SH-SY5Y (cell line): Measurements from ENCODE around the gene OSBPL5.

Experiments
- GATA2 ChIP-seq: IDR thresholded peaks from 2 replicates; pipeline ENCODE4 v1.6.1; 2011; ENCODE audit warnings: mild to moderate bottlenecking, low read depth, low read length
- GATA3 ChIP-seq: IDR thresholded peaks from 2 replicates; pipeline ENCODE4 v1.6.1; 2011; ENCODE audit warnings: low read depth, mild to moderate bottlenecking, low read length, moderate library complexity

The OSBPL5 gene

DNA sequence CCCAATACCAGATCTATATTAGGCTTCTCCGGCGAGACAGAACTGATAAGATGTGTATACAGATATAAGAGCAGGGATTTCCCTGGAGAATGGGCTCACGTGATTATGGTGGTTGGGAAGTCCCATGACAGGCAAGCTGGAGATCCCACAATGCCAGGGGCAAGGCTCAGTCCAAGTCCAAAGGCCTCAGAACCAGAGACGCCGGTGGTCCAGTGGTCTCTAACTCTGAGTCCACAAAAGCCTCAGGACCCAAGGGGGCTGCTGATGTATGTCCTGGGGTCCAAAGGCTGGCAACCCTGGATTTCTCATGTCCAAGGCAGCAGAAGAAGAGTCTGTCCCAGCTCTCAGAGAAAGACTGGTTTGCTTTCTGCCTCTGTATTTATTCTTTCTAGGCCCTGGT, 15.8 kb upstream of the OSBPL5 start:
- TF ChIP-seq GATA2: no peak
- TF ChIP-seq GATA3: no peak

DNA sequence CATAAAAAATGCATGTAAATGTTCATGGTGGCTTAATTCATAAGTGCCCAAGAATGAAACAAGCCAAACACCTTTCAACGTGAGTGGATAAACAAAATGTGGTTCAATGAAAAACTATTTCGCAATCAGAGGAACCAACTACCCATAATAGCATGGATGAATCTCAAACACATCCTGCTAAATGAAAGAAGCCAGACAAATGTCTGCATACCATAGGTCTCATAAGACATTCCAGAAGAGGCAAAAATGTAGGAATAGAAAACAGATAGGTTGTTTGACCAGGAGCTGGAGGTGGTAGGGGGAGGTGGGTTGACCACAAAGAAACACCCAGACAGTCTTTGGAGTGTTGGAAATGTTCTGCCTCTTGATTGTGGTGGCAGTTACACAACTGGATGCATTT, 13.2 kb upstream of the OSBPL5 start:
- TF ChIP-seq GATA3 (no peak), GATA2 (no peak)

DNA sequence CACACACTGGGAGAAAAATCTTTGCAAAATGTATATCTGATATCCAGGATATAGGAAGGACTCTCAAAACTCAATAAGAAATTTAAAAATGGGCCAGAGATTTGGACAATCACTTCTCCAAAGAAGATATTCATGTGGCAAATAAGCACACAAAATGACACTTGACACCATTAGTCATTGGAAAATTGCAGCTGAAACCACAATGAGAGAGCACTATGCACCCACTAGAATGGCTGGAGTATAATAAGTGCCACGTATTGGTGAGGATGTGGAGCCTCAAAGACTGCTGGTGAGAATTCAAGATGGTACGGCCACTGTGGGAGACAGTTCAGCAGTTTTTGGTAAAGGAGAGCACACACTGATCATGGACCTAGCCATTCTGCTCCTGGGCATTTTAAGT, 12.8 kb upstream of the OSBPL5 start:
- TF ChIP-seq GATA2 (no peak), GATA3 (no peak)

DNA sequence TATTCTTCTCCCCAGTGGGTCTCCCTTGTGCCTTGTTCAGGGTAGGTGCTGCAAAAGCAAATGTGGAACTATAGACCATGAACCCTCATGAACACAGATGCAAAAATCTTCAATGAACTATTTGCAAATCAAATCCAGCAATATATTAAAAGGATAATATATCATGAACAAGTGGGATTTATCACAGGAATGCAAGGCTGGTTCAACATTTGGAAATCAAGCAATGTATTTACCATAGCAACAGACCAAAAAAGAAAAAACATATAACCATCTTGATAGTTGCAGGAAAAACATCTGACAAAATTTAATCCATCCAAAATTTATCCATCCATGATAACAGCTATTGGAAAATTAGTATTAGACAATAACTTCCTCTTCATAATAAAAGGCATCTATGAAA, 11.4 kb upstream of the OSBPL5 start:
- TF ChIP-seq GATA3 (no peak), GATA2 (no peak)

DNA sequence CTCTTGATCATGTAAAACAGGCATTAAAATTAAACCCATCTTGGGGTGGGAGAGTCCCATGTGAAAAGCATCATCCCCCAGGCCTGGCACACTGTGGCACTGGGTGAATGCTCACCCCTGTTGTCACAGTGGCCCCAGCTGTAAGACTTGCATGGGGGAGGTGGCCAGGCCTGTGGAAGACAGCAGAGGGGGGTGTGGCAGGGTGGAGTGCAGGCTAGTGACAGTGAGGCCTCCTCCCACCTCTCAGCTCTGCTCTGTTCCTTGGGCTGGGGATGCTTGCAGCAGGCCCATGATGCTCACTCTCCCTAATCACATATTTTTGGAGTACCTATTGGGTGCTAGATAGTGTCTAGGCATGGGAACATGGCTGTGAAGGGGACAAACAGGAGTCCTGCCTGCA, 10.1 kb upstream of the OSBPL5 start:
- TF ChIP-seq GATA3 (no peak), GATA2 (no peak)

DNA sequence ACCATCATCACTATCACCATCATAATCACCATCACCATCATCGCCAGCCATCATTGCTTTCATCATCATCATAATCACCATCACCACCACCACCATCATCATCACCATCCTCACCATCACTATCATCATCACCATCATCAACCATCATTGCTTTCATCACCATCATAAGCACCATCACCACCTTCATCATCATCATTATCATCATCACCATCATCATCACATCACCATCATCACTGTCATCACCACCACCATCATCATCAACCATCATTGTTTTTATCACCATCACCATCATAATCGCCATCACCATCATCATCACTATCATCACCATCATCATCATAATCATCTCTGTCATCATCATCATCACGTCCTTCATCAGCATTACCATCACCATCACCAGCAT, 9.3 kb upstream of the OSBPL5 start:
- TF ChIP-seq GATA2 (no peak), GATA3 (no peak)

DNA sequence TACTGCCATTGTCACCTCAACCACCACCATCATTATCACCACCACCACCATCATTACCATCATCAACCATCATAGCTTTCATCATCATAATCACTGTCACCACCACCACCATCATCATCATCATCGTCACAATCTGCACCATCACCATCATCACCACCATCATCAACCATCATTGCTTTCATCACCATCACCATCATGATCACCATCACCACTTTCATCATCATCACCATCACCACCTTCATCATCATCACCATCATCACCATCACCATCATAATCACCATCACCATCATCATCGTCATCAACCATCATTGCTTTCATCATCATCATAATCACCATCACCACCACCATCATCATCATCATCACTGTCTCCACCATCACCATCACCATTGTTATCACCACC, 8.7 kb upstream of the OSBPL5 start:
- no peak for TF ChIP-seq GATA3
- no peak for TF ChIP-seq GATA2

DNA sequence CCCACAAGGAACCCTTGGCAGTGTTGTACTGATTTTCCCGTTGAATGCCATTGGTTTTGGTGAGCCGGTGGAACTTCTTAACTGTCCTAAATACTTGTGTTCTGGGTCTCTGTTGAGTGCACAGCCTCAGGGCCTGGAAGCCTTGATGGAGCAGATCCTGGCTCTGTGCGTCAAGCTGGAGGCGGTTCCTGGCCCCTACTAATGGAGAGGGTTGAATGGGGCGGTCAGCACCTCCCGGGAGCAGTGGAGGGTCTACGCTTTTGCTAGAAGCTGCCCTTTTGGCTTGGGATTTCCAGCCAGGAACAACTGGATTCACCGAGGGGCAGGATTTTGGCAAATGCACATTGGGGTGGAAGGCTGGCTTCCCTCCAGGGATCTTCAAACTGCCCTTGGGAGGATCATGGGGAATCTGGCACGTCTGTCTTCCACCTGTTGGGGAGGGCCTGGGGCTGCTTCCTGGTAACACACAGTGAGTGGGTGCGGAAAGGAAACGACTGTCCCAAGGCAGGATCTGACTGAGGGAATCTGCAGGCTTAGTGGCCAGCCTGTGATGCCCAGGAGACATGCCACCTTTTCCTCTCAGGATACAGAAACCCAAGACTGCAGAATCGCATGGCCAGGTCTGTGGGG, 6.9 kb upstream of the OSBPL5 start:
- no peak for TF ChIP-seq GATA3
- no peak for TF ChIP-seq GATA2

DNA sequence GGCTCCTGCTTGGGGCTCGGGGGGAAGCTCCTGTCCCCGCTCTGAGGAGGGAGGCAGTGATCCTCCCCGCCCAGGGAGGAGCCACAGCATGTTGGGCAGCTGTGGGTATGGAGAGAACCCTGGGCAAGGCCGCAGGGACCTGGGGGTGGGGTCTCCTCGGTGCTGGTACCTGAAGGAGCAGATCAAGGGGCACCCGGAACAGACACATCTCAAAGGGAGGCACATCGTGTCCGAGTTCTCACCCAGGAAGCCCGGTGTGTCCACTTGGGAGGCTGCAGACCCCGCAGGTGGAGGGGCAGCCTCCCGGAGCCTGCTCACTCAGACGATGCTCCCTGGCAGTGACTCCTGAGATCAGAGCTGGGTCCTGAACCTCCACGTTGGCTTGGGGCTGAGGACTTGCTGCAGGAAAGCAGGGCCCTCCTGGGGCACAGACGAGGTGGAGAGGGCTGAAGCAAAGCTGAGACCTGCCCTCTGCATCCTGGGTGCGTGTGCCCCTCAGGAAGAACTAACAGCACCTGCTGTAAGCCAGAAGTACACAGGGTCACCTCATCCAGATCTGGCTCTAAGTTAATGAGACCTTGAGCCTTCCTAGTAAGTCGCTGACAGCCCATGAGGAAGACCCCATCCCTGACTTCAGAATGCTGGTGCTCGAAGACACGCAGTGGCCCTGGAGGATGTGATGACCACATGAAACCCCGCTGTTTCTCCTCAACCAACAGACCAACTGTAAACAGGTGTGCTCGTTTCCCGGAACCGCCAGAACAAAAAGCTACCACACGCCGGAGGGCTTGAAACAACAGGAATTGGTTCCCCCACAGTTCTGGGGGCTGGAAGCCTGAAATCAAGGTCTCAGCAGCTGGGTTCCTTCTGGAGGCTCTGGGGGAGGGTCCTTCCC, 5.9 kb upstream of the OSBPL5 start:
- no peak for TF ChIP-seq GATA2
- no peak for TF ChIP-seq GATA3

DNA sequence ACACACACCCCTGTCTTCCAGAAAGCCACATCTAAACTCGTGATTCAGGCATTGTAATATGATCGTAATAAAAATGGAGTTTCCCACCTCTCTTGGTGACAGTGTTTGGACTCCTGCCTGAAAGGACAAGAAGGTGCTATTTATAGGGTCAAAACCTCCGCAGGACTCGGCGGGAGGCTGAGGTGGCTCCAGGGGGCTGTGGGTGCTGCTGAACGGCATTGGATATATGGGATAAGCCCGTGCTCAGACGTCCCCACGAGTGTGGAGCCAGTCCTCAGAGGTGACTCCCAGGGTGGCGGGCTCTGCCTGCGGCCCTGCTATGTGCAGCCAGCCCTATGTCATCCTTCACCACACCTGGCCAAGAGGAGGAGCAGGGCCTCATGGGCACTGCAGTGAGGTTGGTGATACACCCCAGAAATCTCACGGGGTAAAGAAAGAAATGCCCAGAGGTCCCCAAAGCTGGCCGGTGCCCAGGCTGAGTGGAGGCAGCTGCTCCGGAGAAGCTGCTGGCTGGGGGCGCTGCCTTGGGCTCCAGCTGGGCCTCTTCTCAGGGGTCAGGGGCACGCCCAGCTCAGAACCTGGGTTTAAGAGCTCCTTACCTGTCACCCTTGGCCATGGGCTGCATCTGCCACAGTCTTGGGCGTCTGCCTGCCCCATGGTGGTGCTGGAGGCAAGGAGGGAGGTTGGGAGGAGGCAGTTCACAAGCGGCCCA, 5.1 kb upstream of the OSBPL5 start:
- TF ChIP-seq GATA3: no peak
- no peak for TF ChIP-seq GATA2

DNA sequence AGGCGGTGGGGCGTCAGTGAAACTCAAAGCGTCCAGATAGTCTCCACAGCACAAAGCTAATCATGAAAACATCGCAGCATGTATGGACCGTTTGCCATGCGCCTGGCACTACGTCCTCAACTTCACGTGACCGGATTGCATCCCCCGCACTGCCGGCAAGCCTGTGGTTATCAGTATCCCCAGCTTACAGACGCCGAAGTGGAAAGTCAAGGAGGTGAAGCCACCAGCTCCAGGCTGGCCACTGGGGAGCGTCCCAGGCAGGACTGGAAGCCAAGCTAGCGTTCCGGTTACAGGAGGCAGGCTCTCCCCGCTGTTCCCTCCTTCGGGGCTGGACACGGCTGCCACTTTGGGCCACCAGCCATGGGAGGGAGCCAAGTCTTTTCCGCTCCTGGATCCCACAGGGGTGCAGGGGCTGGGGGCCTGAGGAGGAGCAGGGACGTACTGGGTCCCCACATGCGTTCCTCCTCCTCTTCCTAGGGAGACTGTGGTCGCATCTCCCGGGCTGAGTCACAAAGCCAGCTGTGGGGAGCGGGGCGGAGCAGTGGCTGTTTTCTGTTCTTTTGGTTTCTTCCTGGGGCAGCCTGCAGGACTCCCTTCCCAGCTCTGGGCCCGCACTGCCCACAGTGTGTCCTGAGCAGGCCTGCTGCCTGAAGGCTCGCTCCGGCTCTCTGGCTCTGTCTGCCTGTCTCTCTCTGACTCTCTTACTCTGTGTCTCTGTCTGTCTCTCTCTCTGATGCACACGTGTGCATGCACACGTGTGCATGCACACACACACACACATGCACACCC, 4.3 kb upstream of the OSBPL5 start:
- no peak for TF ChIP-seq GATA2
- TF ChIP-seq GATA3: no peak

DNA sequence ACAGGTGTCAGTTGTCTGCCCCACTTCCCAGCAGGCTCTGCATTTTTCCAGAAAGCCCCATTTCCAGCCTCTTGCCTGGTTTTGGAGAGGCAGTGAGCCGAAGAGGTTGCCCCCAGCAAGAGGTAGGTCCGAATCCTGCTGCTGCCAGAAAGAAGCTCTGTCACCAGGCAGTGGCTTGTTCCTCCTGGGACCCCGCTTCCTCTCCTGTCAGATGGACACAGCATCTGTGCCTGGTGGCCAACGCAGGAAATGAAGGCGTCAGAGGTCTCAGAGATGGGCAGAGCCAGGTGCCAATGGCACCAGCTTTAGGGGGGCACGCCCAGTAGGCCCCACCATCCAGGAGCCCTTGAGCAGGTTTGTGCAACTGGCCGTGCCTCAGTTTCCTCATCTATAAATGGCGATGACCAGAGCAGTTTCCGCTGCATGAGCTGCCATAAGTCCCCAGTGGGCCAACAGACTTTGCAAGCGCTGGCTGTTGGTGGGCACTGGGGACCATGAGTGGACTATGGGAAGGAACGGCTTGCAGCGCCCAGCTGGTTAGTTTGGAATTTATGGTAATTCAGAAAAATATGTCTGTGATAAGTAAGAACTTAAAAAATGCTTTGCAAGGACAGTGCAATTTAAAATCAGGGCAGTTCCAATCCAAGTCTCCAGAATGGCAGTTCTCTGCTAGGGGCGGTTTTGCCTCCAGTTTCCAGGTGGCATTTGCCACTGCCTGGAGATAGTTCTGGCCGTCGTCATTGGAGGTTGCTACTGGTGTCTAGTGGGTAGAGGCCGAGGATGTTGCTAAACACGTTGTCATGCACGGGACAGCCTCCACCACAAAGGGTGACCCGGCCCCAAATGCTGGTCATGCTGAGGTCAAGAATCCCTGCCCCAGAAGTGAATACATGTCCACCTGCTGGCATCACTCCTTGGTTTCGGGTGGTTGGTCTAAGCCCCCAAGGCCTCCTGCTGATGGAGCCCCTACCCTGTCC, 2.3 kb upstream of the OSBPL5 start:
- no peak for TF ChIP-seq GATA2
- TF ChIP-seq GATA3: no peak
